ENCODE results near the gene COL5A2. TPM values are rescaled to one million over a fixed set of nuclear protein-coding genes. Genes with fewer than 3 reads are reported as not detected.

The COL5A2 gene
- total and polyA plus RNA-seq, 10 of the 15 experiments (the other 5 are each of a cell fraction or from before 2014, with no cell fraction given): 0.04 to 0.85 (median 0.39) TPM

GRCh38 chr2:189057316-189057715, 122.2 kb downstream of the COL5A2 start (continued):
- TF ChIP-seq, protein P1, sequence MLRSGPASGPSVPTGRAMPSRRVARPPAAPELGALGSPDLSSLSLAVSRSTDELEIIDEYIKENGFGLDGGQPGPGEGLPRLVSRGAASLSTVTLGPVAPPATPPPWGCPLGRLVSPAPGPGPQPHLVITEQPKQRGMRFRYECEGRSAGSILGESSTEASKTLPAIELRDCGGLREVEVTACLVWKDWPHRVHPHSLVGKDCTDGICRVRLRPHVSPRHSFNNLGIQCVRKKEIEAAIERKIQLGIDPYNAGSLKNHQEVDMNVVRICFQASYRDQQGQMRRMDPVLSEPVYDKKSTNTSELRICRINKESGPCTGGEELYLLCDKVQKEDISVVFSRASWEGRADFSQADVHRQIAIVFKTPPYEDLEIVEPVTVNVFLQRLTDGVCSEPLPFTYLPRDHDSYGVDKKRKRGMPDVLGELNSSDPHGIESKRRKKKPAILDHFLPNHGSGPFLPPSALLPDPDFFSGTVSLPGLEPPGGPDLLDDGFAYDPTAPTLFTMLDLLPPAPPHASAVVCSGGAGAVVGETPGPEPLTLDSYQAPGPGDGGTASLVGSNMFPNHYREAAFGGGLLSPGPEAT (IDR thresholded peaks at IDR 0.05; ENCODE audit: low read depth): no peak
- no peak for TF ChIP-seq LARP7 (IDR thresholded peaks at IDR 0.05)

- ChIA-PET SMC1A (ENCODE audit: uncharacterized antibody, unreplicated experiment) (interaction anchor here (0.7 to 1.3 kb wide), 2 partner anchors 87 to 367 kb away, joined by 3 read pairs; no protein-coding TSS in a partner anchor), CTCF (no interaction called here), RAD21 (ENCODE audit: unreplicated experiment) (no interaction called here), POLR2A (no interaction called here)
- intact Hi-C loops (cut with micrococcal nuclease; ENCODE audit: unreplicated experiment): no loop called here
- DNase-seq (ENCODE audit: low read depth, low spot score): no peak
- Histone ChIP-seq H3K4me3 (no peak overlapping the region), H3K9me3 (replicated peaks; ENCODE audit: control insufficient read depth, insufficient read depth, low read length) (no peaks in the 10 kb centered on the region), H2AFZ (ENCODE audit: control insufficient read depth, low read depth, low read length) (no peak overlapping the region), H3K4me2 (ENCODE audit: control insufficient read depth, insufficient read depth) (no peak overlapping the region), H4K20me1 (ENCODE audit: control insufficient read depth, insufficient read depth) (no peaks in the 10 kb centered on the region), H3K79me2 (ENCODE audit: control insufficient read depth, insufficient read depth, low read length) (no peaks in the 10 kb centered on the region), H3K9ac (ENCODE audit: control insufficient read depth, insufficient read depth, low read length) (no peak overlapping the region), H3K36me3 (ENCODE audit: control insufficient read depth in 2 of 2, insufficient read depth in 2 of 2, low read length in 1 of 2) (no peaks in the 10 kb centered on the region), H3K4me1 (ENCODE audit: control insufficient read depth, insufficient read depth, low read length) (no peaks in the 10 kb centered on the region), H3K27me3 (replicated peaks in 1 of 2; ENCODE audit: control insufficient read depth in 2 of 2, insufficient read depth in 2 of 2, low read length in 1 of 2) (no peaks in the 10 kb centered on the region), H3K27ac (ENCODE audit: control insufficient read depth, insufficient read depth) (no peak overlapping the region)
- no TSS peak for BruUV-seq (replicated peaks)
- in situ Hi-C loops (cut with MboI): no loop called here
- WGBS (ENCODE audit: insufficient coverage, insufficient replicate concordance, low lambda C conversion rate, missing lambda C conversion rate): 10% methylated on average over 4 of the region's 4 CpGs
- no peak for ATAC-seq
- no peak for FAIRE-seq
- TF ChIP-seq POLR2A (IDR thresholded peaks at IDR 0.05; ENCODE audit: low read depth, low read length) (no peak), GATAD2B (conservative IDR thresholded peaks at IDR 0.05; ENCODE audit: low read depth) (no peak), NBN (IDR thresholded peaks at IDR 0.05) (no peak), SMC3 (IDR thresholded peaks at IDR 0.05; ENCODE audit: borderline replicate concordance, low read length) (no peak), EED (IDR thresholded peaks at IDR 0.05; ENCODE audit: low read depth) (no peak), STAT1 (conservative IDR thresholded peaks at IDR 0.05) (no peak), BRCA1 (IDR thresholded peaks at IDR 0.05; ENCODE audit: low read depth, low read length) (no peak), SKIL (IDR thresholded peaks at IDR 0.05; ENCODE audit: low read depth, poor library complexity, severe bottlenecking) (no peak), FOS (IDR thresholded peaks at IDR 0.05; ENCODE audit: borderline replicate concordance, extremely low read depth, insufficient read length) (no peak), EZH2 (IDR thresholded peaks at IDR 0.05; ENCODE audit: borderline replicate concordance, control insufficient read depth, low read depth, low read length) (no peak), ESRRA (IDR thresholded peaks at IDR 0.05; ENCODE audit: low read length) (no peak), TCF7 (IDR thresholded peaks at IDR 0.05; ENCODE audit: borderline replicate concordance) (no peak), SPI1 (IDR thresholded peaks at IDR 0.05; ENCODE audit: borderline replicate concordance, insufficient read depth, low read depth, low read length) (no peak), HDGF (IDR thresholded peaks at IDR 0.05) (no peak), POLR2AphosphoS2 (IDR thresholded peaks at IDR 0.05; ENCODE audit: low read depth, low read length) (no peak), NFXL1 (IDR thresholded peaks at IDR 0.05; ENCODE audit: borderline replicate concordance) (no peak)
- TF ChIP-seq, protein P2, sequence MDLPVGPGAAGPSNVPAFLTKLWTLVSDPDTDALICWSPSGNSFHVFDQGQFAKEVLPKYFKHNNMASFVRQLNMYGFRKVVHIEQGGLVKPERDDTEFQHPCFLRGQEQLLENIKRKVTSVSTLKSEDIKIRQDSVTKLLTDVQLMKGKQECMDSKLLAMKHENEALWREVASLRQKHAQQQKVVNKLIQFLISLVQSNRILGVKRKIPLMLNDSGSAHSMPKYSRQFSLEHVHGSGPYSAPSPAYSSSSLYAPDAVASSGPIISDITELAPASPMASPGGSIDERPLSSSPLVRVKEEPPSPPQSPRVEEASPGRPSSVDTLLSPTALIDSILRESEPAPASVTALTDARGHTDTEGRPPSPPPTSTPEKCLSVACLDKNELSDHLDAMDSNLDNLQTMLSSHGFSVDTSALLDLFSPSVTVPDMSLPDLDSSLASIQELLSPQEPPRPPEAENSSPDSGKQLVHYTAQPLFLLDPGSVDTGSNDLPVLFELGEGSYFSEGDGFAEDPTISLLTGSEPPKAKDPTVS (IDR thresholded peaks at IDR 0.05; ENCODE audit: low read depth, low read length): no peak
Observed at GRCh38 chr2:189056200-189057106, 123.1 kb downstream of the COL5A2 start.

Data from GM12878 (cell line).